H1 (cell line): Measurements from ENCODE around the gene ROBO4.

Experiments
- CBX5 ChIP-seq: fragments of 300-800, 300-1000 bp; sonication (generic); IDR thresholded peaks from 2 replicates; pipeline ENCODE4 v1.7.1; 2016; ENCODE audit warnings: antibody characterized with exemption, low read length, low read depth
- CEBPB ChIP-seq: IDR thresholded peaks from 2 replicates; pipeline ENCODE4 v1.6.1; 2012; ENCODE audit warnings: low read depth, low read length
- CTCF ChIP-seq, 3 experiments: IDR thresholded peaks; 1 replicate in 2 of 3; 2 replicates in 1 of 3; pipeline versions ENCODE4 v1.5.1 to v1.6.1; 2011; ENCODE audit warnings: low read length in 3 of 3, mild to moderate bottlenecking in 3 of 3, inconsistent platforms in 2 of 3, low read depth in 1 of 3, moderate library complexity in 1 of 3; ENCODE audit not compliant: insufficient read depth in 1 of 3; ENCODE audit errors: control extremely low read depth in 1 of 3
- EZH2 ChIP-seq: fragments of 200-600 bp; sonication (generic); IDR thresholded peaks from 2 replicates; pipeline ENCODE4 v1.7.1; 2012; ENCODE audit warnings: low read depth, mild to moderate bottlenecking, moderate library complexity, low read length, inconsistent platforms; ENCODE audit not compliant: severe bottlenecking
- HDAC2 ChIP-seq, 2 experiments: fragments of 300-600 bp in 1 of 2; sonication (generic) in 1 of 2; IDR thresholded peaks; 2 replicates each; pipeline ENCODE4 v1.6.1; 2011 to 2012; ENCODE audit warnings: low read depth in 2 of 2, low read length in 2 of 2, mild to moderate bottlenecking in 2 of 2, moderate library complexity in 2 of 2, borderline replicate concordance in 1 of 2, inconsistent platforms in 1 of 2
- MAFK ChIP-seq: IDR thresholded peaks from 2 replicates; pipeline ENCODE4 v1.6.1; 2012; ENCODE audit warnings: low read depth, mild to moderate bottlenecking, improper control_type of control experiment, low read length
- MAX ChIP-seq: IDR thresholded peaks from 2 replicates; pipeline ENCODE4 v1.6.1; 2012; ENCODE audit warnings: inconsistent platforms
- POLR2A ChIP-seq, 2 experiments: IDR thresholded peaks; 1 replicate in 1 of 2; 2 replicates in 1 of 2; pipeline ENCODE4 v1.6.1; 2011; ENCODE audit warnings: low read depth in 2 of 2, low read length in 2 of 2, mild to moderate bottlenecking in 2 of 2; ENCODE audit errors: control extremely low read depth in 1 of 2
- RAD21 ChIP-seq, 2 experiments: IDR thresholded peaks in 1 of 2; conservative IDR thresholded peaks in 1 of 2; 2 replicates each; pipeline ENCODE4 v1.6.1; 2011; ENCODE audit warnings: low read depth in 2 of 2, low read length in 2 of 2, improper control_type of control experiment in 1 of 2, inconsistent platforms in 1 of 2, mild to moderate bottlenecking in 1 of 2, moderate library complexity in 1 of 2
- SIN3A ChIP-seq, 2 experiments: IDR thresholded peaks in 1 of 2; conservative IDR thresholded peaks in 1 of 2; 2 replicates each; pipeline ENCODE4 v1.6.1; 2011 to 2012; ENCODE audit warnings: low read length in 2 of 2, improper control_type of control experiment in 1 of 2, low read depth in 1 of 2, mild to moderate bottlenecking in 1 of 2
- SIX5 ChIP-seq: IDR thresholded peaks from 2 replicates; pipeline ENCODE4 v1.6.1; 2011; ENCODE audit warnings: mild to moderate bottlenecking, low read depth, low read length
- TAF1 ChIP-seq: IDR thresholded peaks from 2 replicates; pipeline ENCODE4 v1.6.1; 2011; ENCODE audit warnings: mild to moderate bottlenecking, low read depth, low read length
- YY1 ChIP-seq: IDR thresholded peaks from 2 replicates; pipeline ENCODE4 v1.6.1; 2011; ENCODE audit warnings: low read depth, mild to moderate bottlenecking, low read length
- ZNF274 ChIP-seq: IDR thresholded peaks from 2 replicates; pipeline ENCODE4 v1.7.0; 2012; ENCODE audit warnings: low read length, borderline replicate concordance; ENCODE audit errors: extremely low read depth

- TF ChIP-seq CTCF (IDR thresholded peaks at IDR 0.05; ENCODE audit: control extremely low read depth in 1 of 3, insufficient read depth in 1 of 3, low read depth in 1 of 3, low read length in 3 of 3) (no peak), POLR2A (IDR thresholded peaks at IDR 0.05; ENCODE audit: control extremely low read depth in 1 of 2, low read depth in 2 of 2, low read length in 2 of 2) (no peak), CBX5 (no peak), TAF1 (no peak), YY1 (no peak), SIN3A (conservative IDR thresholded peaks at IDR 0.05 in 1 of 2, IDR thresholded peaks at IDR 0.05 in 1 of 2; ENCODE audit: low read depth in 1 of 2, low read length in 2 of 2) (no peak), CEBPB (no peak), EZH2 (no peak), HDAC2 (IDR thresholded peaks at IDR 0.05; ENCODE audit: borderline replicate concordance in 1 of 2, low read depth in 2 of 2, low read length in 2 of 2) (no peak), MAFK (no peak), SIX5 (no peak), ZNF274 (no peak), MAX (no peak), RAD21 (IDR thresholded peaks at IDR 0.05 in 1 of 2, conservative IDR thresholded peaks at IDR 0.05 in 1 of 2; ENCODE audit: low read depth in 2 of 2, low read length in 2 of 2) (no peak)
Observed at GRCh38 chr11:124941703-124942102, 44.0 kb upstream of the ROBO4 start.
